ENCODE data around the gene TIAM1.

Gene TIAM1

DNA sequence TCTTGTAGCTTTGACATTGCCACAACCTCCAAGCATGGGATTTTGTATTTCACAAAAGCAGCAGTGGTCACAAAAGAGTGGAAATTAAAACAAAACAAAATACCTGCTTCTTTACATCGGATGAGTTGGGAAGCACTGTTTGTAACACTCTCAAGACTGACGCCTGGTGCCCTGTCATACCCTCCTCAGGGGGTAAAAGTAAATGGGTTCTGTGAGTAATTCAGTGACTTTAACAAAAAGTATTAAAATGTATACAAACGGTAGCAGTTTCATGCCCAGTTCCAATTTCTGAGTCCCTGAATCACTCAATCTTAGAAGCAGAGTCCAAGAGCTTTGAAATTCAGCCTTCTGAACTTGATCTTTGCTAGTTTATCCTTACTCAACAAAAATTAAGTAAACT, 152.5 kb downstream of the TIAM1 start:
- H3K9me3 ChIP-seq (ENCODE audit: insufficient read depth, low read length), result no peaks in the 10 kb centered on the region
- H3K36me3 ChIP-seq (replicated peaks; ENCODE audit: low read depth, low read length), result no peaks in the 10 kb centered on the region
- peaks cover 21% of the 10 kb centered on the region for H3K27me3 ChIP-seq (ENCODE audit: low read depth, low read length)
- TF ChIP-seq, protein P1, sequence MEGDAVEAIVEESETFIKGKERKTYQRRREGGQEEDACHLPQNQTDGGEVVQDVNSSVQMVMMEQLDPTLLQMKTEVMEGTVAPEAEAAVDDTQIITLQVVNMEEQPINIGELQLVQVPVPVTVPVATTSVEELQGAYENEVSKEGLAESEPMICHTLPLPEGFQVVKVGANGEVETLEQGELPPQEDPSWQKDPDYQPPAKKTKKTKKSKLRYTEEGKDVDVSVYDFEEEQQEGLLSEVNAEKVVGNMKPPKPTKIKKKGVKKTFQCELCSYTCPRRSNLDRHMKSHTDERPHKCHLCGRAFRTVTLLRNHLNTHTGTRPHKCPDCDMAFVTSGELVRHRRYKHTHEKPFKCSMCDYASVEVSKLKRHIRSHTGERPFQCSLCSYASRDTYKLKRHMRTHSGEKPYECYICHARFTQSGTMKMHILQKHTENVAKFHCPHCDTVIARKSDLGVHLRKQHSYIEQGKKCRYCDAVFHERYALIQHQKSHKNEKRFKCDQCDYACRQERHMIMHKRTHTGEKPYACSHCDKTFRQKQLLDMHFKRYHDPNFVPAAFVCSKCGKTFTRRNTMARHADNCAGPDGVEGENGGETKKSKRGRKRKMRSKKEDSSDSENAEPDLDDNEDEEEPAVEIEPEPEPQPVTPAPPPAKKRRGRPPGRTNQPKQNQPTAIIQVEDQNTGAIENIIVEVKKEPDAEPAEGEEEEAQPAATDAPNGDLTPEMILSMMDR (IDR thresholded peaks at IDR 0.05; ENCODE audit: low read depth, low read length), result no peak
- no peak for TF ChIP-seq EZH2phosphoT487 (IDR thresholded peaks at IDR 0.05; ENCODE audit: low read depth)
- H3K27ac ChIP-seq (ENCODE audit: low read length), result no peak overlapping the region
- no peaks in the 10 kb centered on the region for H3K79me2 ChIP-seq (ENCODE audit: low read length)
- H2AFZ ChIP-seq (ENCODE audit: low read depth, low read length), result no peak overlapping the region
- H3K4me1 ChIP-seq (ENCODE audit: low read length), result peaks cover 25% of the 10 kb centered on the region
- H4K20me1 ChIP-seq (ENCODE audit: insufficient read depth, low read length), result no peaks in the 10 kb centered on the region
- no peak overlapping the region for H3K9ac ChIP-seq (ENCODE audit: low read length)
- no peak overlapping the region for H3K4me3 ChIP-seq (ENCODE audit: low read length)
- peak overlapping the region; percentile 15; the same call in 1 of the 2 replicates for H3K4me2 ChIP-seq (ENCODE audit: low read length)

DNA sequence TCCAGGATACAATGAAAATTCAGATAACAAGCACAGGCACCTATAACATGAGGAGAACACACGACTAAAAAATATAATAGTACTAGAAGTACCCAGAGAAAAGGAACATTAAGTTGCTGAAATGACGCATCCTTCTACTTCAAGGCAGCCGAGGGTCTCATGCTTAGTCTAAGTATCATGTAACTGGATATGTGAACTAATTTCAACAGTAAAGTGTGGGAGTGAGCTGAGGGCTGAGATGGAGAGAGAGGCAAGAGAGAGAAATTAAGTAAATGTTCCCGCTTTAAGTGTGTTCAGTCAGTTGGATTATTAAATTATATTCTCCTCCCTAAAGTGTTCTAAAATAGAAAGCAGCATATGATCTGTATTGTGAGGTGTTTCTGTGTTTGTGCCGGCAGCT, 153.5 kb downstream of the TIAM1 start:
- no peaks in the 10 kb centered on the region for H3K36me3 ChIP-seq (replicated peaks; ENCODE audit: low read depth, low read length)
- no peak for TF ChIP-seq EZH2phosphoT487 (IDR thresholded peaks at IDR 0.05; ENCODE audit: low read depth)
- TF ChIP-seq, protein P1 (IDR thresholded peaks at IDR 0.05; ENCODE audit: low read depth, low read length), result no peak
- no peak overlapping the region for H3K4me2 ChIP-seq (ENCODE audit: low read length)

DNA sequence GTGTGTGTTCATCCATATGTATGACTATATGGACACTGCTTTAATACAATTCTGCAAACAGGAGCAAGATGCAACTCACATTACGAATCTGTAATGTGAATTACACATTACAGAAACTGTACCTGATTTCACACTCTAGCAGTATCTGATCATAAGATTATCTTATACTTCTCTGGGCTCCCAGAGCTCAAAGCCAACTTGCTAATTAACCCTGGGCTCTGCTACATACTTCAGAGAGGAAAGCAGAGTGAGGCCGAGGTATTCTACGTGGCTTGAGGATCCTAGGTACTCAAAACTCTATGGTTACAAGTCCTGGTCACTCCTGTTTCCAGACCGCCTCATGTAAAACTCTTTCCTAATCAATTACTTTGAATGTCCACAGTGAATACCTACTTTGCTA, 156.6 kb downstream of the TIAM1 start:
- H3K9ac ChIP-seq (ENCODE audit: low read length), result no peak overlapping the region
- no peaks in the 10 kb centered on the region for H3K9me3 ChIP-seq (ENCODE audit: insufficient read depth, low read length)
- TF ChIP-seq, protein P1 (IDR thresholded peaks at IDR 0.05; ENCODE audit: low read depth, low read length), result no peak
- TF ChIP-seq EZH2phosphoT487 (IDR thresholded peaks at IDR 0.05; ENCODE audit: low read depth), result no peak
- no peak overlapping the region for H3K4me3 ChIP-seq (ENCODE audit: low read length)
- H3K27ac ChIP-seq (ENCODE audit: low read length), result no peak overlapping the region
- no peaks in the 10 kb centered on the region for H3K36me3 ChIP-seq (replicated peaks; ENCODE audit: low read depth, low read length)
- peaks cover 28% of the 10 kb centered on the region for H3K27me3 ChIP-seq (ENCODE audit: low read depth, low read length)
- no peaks in the 10 kb centered on the region for H3K79me2 ChIP-seq (ENCODE audit: low read length)
- no peaks in the 10 kb centered on the region for H4K20me1 ChIP-seq (ENCODE audit: insufficient read depth, low read length)
- H3K4me1 ChIP-seq (ENCODE audit: low read length), result peaks cover 10% of the 10 kb centered on the region
- H2AFZ ChIP-seq (ENCODE audit: low read depth, low read length), result no peak overlapping the region
- no peak overlapping the region for H3K4me2 ChIP-seq (ENCODE audit: low read length)

More for the DNA sequence above, 153.5 kb downstream of the TIAM1 start:
- no peak overlapping the region for H3K9ac ChIP-seq (ENCODE audit: low read length)
- H3K4me3 ChIP-seq (ENCODE audit: low read length), result no peak overlapping the region
- peaks cover 28% of the 10 kb centered on the region for H3K27me3 ChIP-seq (ENCODE audit: low read depth, low read length)
- no peak overlapping the region for H3K27ac ChIP-seq (ENCODE audit: low read length)
- no peaks in the 10 kb centered on the region for H4K20me1 ChIP-seq (ENCODE audit: insufficient read depth, low read length)
- H3K9me3 ChIP-seq (ENCODE audit: insufficient read depth, low read length), result no peaks in the 10 kb centered on the region
- H3K4me1 ChIP-seq (ENCODE audit: low read length), result peaks cover 20% of the 10 kb centered on the region
- no peaks in the 10 kb centered on the region for H3K79me2 ChIP-seq (ENCODE audit: low read length)
- no peak overlapping the region for H2AFZ ChIP-seq (ENCODE audit: low read depth, low read length)

DNA sequence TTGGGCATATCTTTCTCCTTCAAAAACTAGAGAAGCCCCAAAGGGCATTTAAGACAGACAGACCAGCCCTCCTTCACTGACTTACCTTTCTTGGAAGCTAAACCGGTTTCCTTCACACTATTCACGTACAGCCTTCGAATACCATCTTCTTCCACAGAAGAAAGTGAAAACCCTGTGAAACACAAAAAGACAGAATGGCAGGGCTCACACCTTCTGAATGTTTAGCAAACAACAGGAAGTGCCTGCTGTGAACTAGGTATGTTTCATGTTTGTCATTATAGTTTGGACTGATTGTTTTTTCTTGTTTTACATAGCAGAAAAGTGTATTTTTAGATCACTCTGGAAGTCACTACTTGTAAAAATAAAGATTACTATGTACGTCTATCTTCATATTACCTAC, 157.1 kb downstream of the TIAM1 start:
- no peaks in the 10 kb centered on the region for H4K20me1 ChIP-seq (ENCODE audit: insufficient read depth, low read length)
- no peak overlapping the region for H3K27ac ChIP-seq (ENCODE audit: low read length)
- H3K4me2 ChIP-seq (ENCODE audit: low read length), result no peak overlapping the region
- H3K36me3 ChIP-seq (replicated peaks; ENCODE audit: low read depth, low read length), result no peaks in the 10 kb centered on the region
- peaks cover 8% of the 10 kb centered on the region for H3K4me1 ChIP-seq (ENCODE audit: low read length)
- no peak overlapping the region for H3K9ac ChIP-seq (ENCODE audit: low read length)
- H3K4me3 ChIP-seq (ENCODE audit: low read length), result no peak overlapping the region
- H3K79me2 ChIP-seq (ENCODE audit: low read length), result no peaks in the 10 kb centered on the region
- peaks cover 28% of the 10 kb centered on the region for H3K27me3 ChIP-seq (ENCODE audit: low read depth, low read length)
- H2AFZ ChIP-seq (ENCODE audit: low read depth, low read length), result no peak overlapping the region
- no peaks in the 10 kb centered on the region for H3K9me3 ChIP-seq (ENCODE audit: insufficient read depth, low read length)
- no peak for TF ChIP-seq EZH2phosphoT487 (IDR thresholded peaks at IDR 0.05; ENCODE audit: low read depth)
- TF ChIP-seq, protein P1 (IDR thresholded peaks at IDR 0.05; ENCODE audit: low read depth, low read length), result no peak

Data from OCI-LY3 (cell line).